GM12892 (cell line): ENCODE results near the gene KRTAP5-4.
"Not testable (repeated sequence)": the region's sequence is repeated elsewhere in the genome, so short reads cannot be mapped to it uniquely, and the experiment has no call there.

Experiments
- DNase-seq: peaks from one replicate; pipeline ENCODE4 v3.0.0; 2011; ENCODE audit not compliant: insufficient read length
- FAIRE-seq: peaks from 2 replicates; lab custom pipeline; 2011; peaks lifted over from hg19 to GRCh38; lab: Jason Lieb, UNC
- POLR2A ChIP-seq: IDR thresholded peaks from 2 replicates; pipeline ENCODE4 v1.6.1; 2011; ENCODE audit warnings: low read depth, low read length, control low read depth
- POLR2AphosphoS5 ChIP-seq: IDR thresholded peaks from 2 replicates; pipeline ENCODE4 v1.6.1; 2011; ENCODE audit warnings: low read depth, low read length, control low read depth
- TAF1 ChIP-seq: IDR thresholded peaks from 2 replicates; pipeline ENCODE4 v1.6.1; 2011; ENCODE audit warnings: low read depth, mild to moderate bottlenecking, control low read depth, low read length, borderline replicate concordance

The KRTAP5-4 gene

GRCh38 chr11:1651411-1651980, 29.6 kb upstream of the KRTAP5-4 start:
- DNase-seq (no peak), FAIRE-seq (no peak)
- TF ChIP-seq POLR2AphosphoS5 (no peak), POLR2A (no peak), TAF1 (no peak)

DNA sequence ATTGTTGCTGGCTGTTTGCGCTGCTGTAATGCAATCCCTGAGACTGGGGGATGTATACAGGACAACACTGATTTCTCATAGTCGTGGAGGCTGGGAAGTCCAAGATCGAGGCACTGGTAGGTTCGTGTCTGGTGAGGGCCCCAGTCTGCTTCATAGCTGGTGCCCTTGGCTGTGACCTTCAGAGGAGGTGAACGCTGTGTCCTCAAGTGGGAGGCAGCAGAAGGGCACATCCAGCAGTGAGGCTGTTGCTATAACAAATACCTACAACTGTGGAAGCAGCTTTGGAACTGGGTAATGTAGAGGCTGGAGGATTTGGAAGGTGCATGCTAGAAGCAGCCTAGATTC, 29.0 kb upstream of the KRTAP5-4 start:
- no peak for DNase-seq
- TF ChIP-seq POLR2AphosphoS5 (no peak), POLR2A (no peak), TAF1 (no peak)
- no peak for FAIRE-seq

GRCh38 chr11:1650034-1650917, 28.3 kb upstream of the KRTAP5-4 start:
- no peak for DNase-seq
- TF ChIP-seq TAF1, result no peak
- TF ChIP-seq POLR2AphosphoS5, result no peak
- no peak for TF ChIP-seq POLR2A
- no peak for FAIRE-seq

- TF ChIP-seq POLR2AphosphoS5 (no peak), TAF1 (no peak), POLR2A (no peak)
- DNase-seq (no peak), FAIRE-seq (no peak)
Measured at GRCh38 chr11:1648653-1649420, 26.9 kb upstream of the KRTAP5-4 start.

- DNase-seq, result no peak
- FAIRE-seq, result no peak
- TF ChIP-seq POLR2A (no peak), TAF1 (no peak)
Measured at GRCh38 chr11:1647901-1648652, 26.1 kb upstream of the KRTAP5-4 start.

GRCh38 chr11:1646540-1646939, 24.6 kb upstream of the KRTAP5-4 start:
- not testable (repeated sequence) for FAIRE-seq, DNase-seq

DNA sequence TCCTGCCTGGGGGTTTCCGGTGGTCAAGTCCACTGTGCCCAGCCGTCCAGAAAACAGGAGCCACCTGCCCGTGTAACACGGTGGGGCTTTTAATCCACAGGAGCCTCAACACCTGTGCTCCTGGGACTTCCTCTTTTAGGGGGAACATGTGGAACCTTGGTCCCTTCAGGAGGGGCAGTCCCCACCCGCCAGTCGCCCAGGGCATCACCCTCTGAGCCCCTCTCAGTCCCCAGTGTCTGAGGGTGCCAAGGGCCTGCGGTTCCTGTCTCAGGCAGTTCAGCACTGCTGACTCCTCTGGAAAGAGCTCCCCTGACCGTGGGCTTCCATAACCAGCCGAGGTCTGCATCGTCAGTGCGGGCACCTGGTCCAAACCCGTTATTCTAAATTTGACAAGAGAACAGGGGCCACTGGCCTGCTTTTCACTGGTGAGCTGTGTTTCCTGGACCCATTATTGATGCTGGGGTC, 23.5 kb upstream of the KRTAP5-4 start:
- TF ChIP-seq POLR2AphosphoS5 (no peak), TAF1 (no peak), POLR2A (no peak)
- no peak for FAIRE-seq
- DNase-seq, result no peak

GRCh38 chr11:1644601-1645356, 22.8 kb upstream of the KRTAP5-4 start:
- DNase-seq (no peak), FAIRE-seq (no peak)
- TF ChIP-seq POLR2A (no peak), POLR2AphosphoS5 (no peak), TAF1 (no peak)

GRCh38 chr11:1643146-1643690, 21.3 kb upstream of the KRTAP5-4 start:
- DNase-seq, result no peak
- no peak for TF ChIP-seq POLR2A
- TF ChIP-seq TAF1, result no peak
- TF ChIP-seq POLR2AphosphoS5, result no peak
- FAIRE-seq, result no peak
